NCI-H187 treated with DMSO at 0.1 percent for 48 hours (cell line): ENCODE measurements around the gene UPF3B.
A peak's percentile ranks its signal among the peaks of the same experiment; 100 is the strongest.
"Not testable (repeated sequence)": the region's sequence is repeated elsewhere in the genome, so short reads cannot be mapped to it uniquely, and the experiment has no call there.

ENCODE experiments used
- DNase-seq: peaks from one replicate; lab custom pipeline; 2025; lab: John Stamatoyannopoulos, UW

Gene UPF3B

GRCh38 chrX:119826399-119826959 lies 26.3 kb downstream of the UPF3B start:
- DNase-seq: no peak

GRCh38 chrX:119824221-119824620 lies 28.5 kb downstream of the UPF3B start:
- not testable (repeated sequence) for DNase-seq

GRCh38 chrX:119821703-119822102 lies 31.1 kb downstream of the UPF3B start:
- not testable (repeated sequence) for DNase-seq

GRCh38 chrX:119817130-119817690 lies 35.6 kb downstream of the UPF3B start:
- DNase-seq: no peak

- DNase-seq: no peak
These were observed 36.5 kb downstream of the UPF3B start for GRCh38 chrX:119816300-119816699.

- DNase-seq: no peak
These were observed 43.5 kb downstream of the UPF3B start for GRCh38 chrX:119809185-119809666.

- DNase-seq: not testable (repeated sequence)
These were observed 44.3 kb downstream of the UPF3B start for GRCh38 chrX:119808461-119808860.

- DNase-seq: no peak
These were observed 50.2 kb downstream of the UPF3B start for GRCh38 chrX:119802546-119802945.

GRCh38 chrX:119801253-119802221 lies 51.2 kb downstream of the UPF3B start:
- DNase-seq: no peak

GRCh38 chrX:119791437-119792231 lies 61.1 kb downstream of the UPF3B start, which contains the start of gene RPL39:
RPL39 (minus strand) TSS chrX:119791630; CDS start chrX:119791576, 54 bp downstream.
- DNase-seq: peak; percentile 81

- DNase-seq: no peak
These were observed 61.8 kb downstream of the UPF3B start for GRCh38 chrX:119790977-119791436.

GRCh38 chrX:119784747-119785446 lies 67.9 kb downstream of the UPF3B start:
- DNase-seq: no peak
